Glutamatergic neuron (in vitro differentiated cells): Measurements from ENCODE around the gene TCP10L. TPM values are rescaled to one million over a fixed set of nuclear protein-coding genes. Genes with fewer than 3 reads are reported as not detected.

ENCODE experiments used
- DNase-seq: peaks from one replicate; pipeline ENCODE4 v3.0.0; 2022
- H3K27ac Mint-ChIP-seq: one replicate; pipeline ENCODE4 v1.8.0; 2020; ENCODE audit warnings: mild to moderate bottlenecking, mixed read lengths, inconsistent platforms; ENCODE audit not compliant: unreplicated experiment
- H3K27me3 Mint-ChIP-seq: one replicate; pipeline ENCODE4 v1.8.0; 2020; ENCODE audit warnings: mild to moderate bottlenecking, moderate library complexity, mixed read lengths, inconsistent platforms; ENCODE audit not compliant: unreplicated experiment
- H3K36me3 Mint-ChIP-seq: one replicate; pipeline ENCODE4 v1.8.0; 2020; ENCODE audit warnings: mild to moderate bottlenecking, mixed read lengths, inconsistent platforms; ENCODE audit not compliant: unreplicated experiment
- H3K4me1 Mint-ChIP-seq: one replicate; pipeline ENCODE4 v1.8.0; 2020; ENCODE audit warnings: mild to moderate bottlenecking, low read depth, mixed read lengths, inconsistent platforms; ENCODE audit not compliant: unreplicated experiment
- H3K4me3 Mint-ChIP-seq: one replicate; pipeline ENCODE4 v1.8.0; 2020; ENCODE audit warnings: mild to moderate bottlenecking, mixed read lengths, inconsistent platforms; ENCODE audit not compliant: unreplicated experiment
- H3K9me3 Mint-ChIP-seq: one replicate; pipeline ENCODE4 v1.8.0; 2020; ENCODE audit warnings: mild to moderate bottlenecking, moderate library complexity, mixed read lengths, inconsistent platforms; ENCODE audit not compliant: unreplicated experiment
- total RNA-seq: library from RNA; stranded (reverse); fragmentation: NEBNext Ultra II Directional; extraction: Animal tissue kit (Norgen Biotek cat#: 25700); gene quantifications from one replicate; pipeline ENCODE4 v1.2.1, GENCODE V29; 2021; ENCODE audit not compliant: unreplicated experiment
- TF ChIP-seq, protein P1 (sequence below): fragments of 200-600 bp; sonication (generic); IDR thresholded peaks from one replicate; pipeline ENCODE4 v1.5.0; 2021; ENCODE audit not compliant: partially characterized antibody, unreplicated experiment

TCP10L gene
- total RNA-seq, 1 donor from 2014 or later: 31.0 TPM

DNA sequence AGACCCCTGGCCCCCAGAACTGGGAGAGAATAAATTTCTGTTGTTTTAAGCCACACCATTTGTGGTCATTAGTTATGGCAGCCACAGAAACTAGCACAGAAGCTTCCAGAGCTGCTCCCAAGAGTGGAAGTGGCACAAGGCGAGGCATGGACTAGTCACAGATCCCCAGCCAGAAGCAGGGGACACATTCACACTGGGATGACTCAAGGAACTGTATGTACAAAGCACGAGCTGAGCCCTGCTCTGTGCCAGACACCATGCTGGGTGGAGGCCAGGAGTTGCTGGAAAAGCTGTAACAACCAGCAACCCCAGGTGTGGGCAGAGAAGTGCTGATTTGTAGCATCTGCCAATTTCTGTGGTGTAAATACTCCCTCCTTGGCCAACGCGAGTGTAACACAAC, 55.6 kb downstream of the TCP10L start:
- DNase-seq: no peak
- H3K9me3 Mint-ChIP-seq: peaks cover 2% of the 10 kb centered on the region
- H3K27me3 Mint-ChIP-seq: peaks cover 1% of the 10 kb centered on the region
- TF ChIP-seq, protein P1, sequence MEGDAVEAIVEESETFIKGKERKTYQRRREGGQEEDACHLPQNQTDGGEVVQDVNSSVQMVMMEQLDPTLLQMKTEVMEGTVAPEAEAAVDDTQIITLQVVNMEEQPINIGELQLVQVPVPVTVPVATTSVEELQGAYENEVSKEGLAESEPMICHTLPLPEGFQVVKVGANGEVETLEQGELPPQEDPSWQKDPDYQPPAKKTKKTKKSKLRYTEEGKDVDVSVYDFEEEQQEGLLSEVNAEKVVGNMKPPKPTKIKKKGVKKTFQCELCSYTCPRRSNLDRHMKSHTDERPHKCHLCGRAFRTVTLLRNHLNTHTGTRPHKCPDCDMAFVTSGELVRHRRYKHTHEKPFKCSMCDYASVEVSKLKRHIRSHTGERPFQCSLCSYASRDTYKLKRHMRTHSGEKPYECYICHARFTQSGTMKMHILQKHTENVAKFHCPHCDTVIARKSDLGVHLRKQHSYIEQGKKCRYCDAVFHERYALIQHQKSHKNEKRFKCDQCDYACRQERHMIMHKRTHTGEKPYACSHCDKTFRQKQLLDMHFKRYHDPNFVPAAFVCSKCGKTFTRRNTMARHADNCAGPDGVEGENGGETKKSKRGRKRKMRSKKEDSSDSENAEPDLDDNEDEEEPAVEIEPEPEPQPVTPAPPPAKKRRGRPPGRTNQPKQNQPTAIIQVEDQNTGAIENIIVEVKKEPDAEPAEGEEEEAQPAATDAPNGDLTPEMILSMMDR: no peak
- H3K27ac Mint-ChIP-seq: no peak overlapping the region
- H3K4me1 Mint-ChIP-seq: no peaks in the 10 kb centered on the region
- no peak overlapping the region for H3K4me3 Mint-ChIP-seq
- H3K36me3 Mint-ChIP-seq: peaks cover 8% of the 10 kb centered on the region

DNA sequence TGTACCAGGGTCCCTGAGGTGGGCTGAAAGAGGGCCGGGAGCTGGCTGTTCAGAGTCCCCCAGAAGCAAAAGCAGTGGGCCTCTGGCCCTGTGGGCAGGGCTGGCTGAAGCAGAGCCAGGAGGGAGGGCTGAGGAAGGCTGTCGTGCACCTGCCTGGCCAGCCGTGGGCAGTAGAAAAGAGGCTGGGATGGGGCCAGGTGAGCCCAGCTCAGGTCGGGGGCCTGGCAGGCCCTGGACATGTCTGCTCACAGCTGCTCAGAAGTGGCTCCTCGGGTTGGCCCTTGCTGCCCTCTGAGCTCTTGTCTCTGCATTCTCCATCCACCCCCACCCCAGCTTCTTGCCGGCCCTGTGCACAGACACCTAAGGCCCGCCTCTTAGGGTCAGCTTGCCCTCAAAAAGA, 60.0 kb downstream of the TCP10L start:
- Mint-ChIP-seq H3K9me3 (peaks cover 4% of the 10 kb centered on the region), H3K4me1 (peaks cover 15% of the 10 kb centered on the region), H3K27ac (no peak overlapping the region), H3K4me3 (no peak overlapping the region), H3K36me3 (no peaks in the 10 kb centered on the region), H3K27me3 (peaks cover 8% of the 10 kb centered on the region)
- no peak for DNase-seq
- TF ChIP-seq, protein P1: no peak

DNA sequence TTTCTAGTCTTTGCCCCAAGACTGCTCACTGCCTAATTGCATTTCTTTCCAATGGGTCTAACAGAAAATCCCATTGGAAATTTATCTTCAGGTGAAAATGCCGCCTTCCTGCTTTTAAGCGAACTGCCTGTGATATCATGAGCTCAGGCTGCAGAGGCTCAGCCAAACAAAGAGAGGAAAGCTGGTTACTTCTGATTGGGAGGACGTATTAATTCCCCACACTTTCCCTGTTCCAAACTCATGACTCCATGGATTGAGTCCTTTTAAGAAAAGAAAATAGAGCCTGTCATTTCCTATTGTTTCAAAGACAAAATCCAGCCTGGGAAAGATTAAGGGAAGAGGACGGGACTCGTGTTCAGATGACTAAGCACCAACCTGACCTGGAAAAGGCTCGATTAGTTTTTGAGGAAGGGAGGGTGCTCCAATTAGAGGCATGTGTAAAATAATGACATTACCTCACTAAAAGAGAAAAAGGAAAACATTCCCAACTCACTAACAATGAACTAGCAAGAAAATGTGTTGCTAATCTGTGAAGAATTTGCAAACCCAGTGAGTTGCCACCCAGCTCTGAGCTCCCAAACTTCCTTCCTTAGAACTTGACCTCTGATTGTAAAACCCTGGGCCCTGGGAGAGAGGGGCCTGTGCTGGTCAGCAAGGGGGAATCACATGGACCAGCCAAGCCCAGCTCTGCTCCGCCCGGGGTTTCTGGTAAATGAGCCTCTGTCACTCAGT, 61.2 kb downstream of the TCP10L start:
- Mint-ChIP-seq H3K4me3 (no peak overlapping the region), H3K9me3 (peaks cover 8% of the 10 kb centered on the region), H3K27ac (no peak overlapping the region), H3K4me1 (peaks cover 18% of the 10 kb centered on the region), H3K36me3 (peaks cover 3% of the 10 kb centered on the region), H3K27me3 (peaks cover 10% of the 10 kb centered on the region)
- DNase-seq: no peak
- TF ChIP-seq, protein P1: no peak

Other genes with a start within 250 kb of the TCP10L start
- 15.5 TPM for gene URB1, start 192.5 kb downstream of the TCP10L start, total RNA-seq
- gene EVA1C, start 172.8 kb downstream of the TCP10L start, total RNA-seq: 2.5 TPM
- gene CFAP298, start 26.9 kb upstream of the TCP10L start, total RNA-seq: 124 TPM
- gene SYNJ1, start 142.5 kb upstream of the TCP10L start, total RNA-seq: 36.8 TPM
- gene PAXBP1, start 186.2 kb upstream of the TCP10L start, total RNA-seq: 107 TPM